ENCODE data around the gene BARX1.

Gene BARX1

DNA sequence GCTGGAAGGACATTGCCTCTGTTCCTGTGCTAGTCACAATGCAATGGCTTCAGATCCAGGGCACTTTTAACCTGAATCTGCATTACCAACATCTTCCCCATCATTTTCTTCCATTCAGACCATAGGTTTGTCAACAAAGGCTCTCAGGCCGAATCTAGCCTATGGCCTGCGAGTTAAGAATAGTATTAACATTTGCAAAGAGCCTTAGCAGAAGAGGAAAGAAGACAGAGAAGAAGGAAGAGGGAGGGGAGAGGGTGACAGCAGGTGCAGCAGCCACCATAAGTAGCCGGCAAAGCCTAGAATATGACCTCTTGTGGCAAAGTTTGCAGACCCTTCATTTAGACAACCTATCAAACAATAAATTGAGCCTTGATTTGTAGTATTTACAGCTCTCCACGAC, 32.6 kb downstream of the BARX1 start:
- H3K27ac ChIP-seq: no peak overlapping the region
- H3K9ac ChIP-seq: no peak overlapping the region
- H3K4me3 ChIP-seq (IDR thresholded peaks at IDR 0.05; ENCODE audit: insufficient read depth, low read depth, low read length): no peak overlapping the region
- H3K4me1 ChIP-seq (ENCODE audit: low read depth, poor library complexity, severe bottlenecking): no peaks in the 10 kb centered on the region
- TF ChIP-seq, protein P1, sequence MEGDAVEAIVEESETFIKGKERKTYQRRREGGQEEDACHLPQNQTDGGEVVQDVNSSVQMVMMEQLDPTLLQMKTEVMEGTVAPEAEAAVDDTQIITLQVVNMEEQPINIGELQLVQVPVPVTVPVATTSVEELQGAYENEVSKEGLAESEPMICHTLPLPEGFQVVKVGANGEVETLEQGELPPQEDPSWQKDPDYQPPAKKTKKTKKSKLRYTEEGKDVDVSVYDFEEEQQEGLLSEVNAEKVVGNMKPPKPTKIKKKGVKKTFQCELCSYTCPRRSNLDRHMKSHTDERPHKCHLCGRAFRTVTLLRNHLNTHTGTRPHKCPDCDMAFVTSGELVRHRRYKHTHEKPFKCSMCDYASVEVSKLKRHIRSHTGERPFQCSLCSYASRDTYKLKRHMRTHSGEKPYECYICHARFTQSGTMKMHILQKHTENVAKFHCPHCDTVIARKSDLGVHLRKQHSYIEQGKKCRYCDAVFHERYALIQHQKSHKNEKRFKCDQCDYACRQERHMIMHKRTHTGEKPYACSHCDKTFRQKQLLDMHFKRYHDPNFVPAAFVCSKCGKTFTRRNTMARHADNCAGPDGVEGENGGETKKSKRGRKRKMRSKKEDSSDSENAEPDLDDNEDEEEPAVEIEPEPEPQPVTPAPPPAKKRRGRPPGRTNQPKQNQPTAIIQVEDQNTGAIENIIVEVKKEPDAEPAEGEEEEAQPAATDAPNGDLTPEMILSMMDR (conservative IDR thresholded peaks at IDR 0.05; ENCODE audit: low read depth, low read length): no peak
- no peak overlapping the region for H3K4me2 ChIP-seq
- H2AFZ ChIP-seq (ENCODE audit: low read depth): no peak overlapping the region
- no peaks in the 10 kb centered on the region for H3K36me3 ChIP-seq (ENCODE audit: insufficient read depth)
- no peaks in the 10 kb centered on the region for H4K20me1 ChIP-seq (ENCODE audit: insufficient read depth)
- H3K79me2 ChIP-seq (ENCODE audit: insufficient read depth, low read depth): no peaks in the 10 kb centered on the region
- H3K27me3 ChIP-seq (ENCODE audit: insufficient read depth, low read depth): no peaks in the 10 kb centered on the region

DNA sequence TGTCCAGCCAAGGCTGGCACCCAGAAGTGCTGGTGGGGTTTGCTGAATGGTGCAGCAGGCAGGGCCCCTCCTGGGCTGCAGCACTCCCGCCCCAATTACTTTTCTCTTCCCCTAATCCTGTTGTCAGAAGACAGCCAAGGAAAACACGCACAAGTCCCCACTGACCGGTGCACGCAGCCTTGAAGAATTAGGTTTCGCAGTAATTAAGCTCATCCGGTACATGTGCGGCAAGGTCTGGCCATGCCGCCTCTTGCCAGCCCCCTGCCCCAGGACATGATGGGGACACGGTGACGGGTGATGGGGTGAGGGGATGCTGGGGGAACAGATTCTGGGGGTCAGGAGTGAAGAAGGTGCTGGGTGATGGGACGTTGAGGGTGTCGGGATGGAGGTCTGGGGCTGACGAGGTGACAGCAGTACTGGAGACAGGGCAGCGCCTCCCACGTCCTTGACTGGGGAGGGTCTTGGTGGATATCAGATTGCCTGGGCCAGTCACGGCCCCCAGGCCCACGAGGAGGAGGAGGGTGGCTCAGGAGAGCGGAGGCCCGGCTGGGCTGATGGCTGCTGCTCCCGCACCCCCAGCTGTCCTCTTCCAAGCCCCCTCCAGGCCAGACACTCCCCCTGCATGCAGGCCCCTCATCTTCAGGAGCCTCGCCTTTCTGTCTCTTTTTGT, 34.9 kb downstream of the BARX1 start:
- no peak overlapping the region for H3K4me2 ChIP-seq
- no peak overlapping the region for H3K4me3 ChIP-seq (IDR thresholded peaks at IDR 0.05; ENCODE audit: insufficient read depth, low read depth, low read length)
- TF ChIP-seq, protein P1 (conservative IDR thresholded peaks at IDR 0.05; ENCODE audit: low read depth, low read length): no peak
- no peaks in the 10 kb centered on the region for H3K4me1 ChIP-seq (ENCODE audit: low read depth, poor library complexity, severe bottlenecking)
- no peak overlapping the region for H3K9ac ChIP-seq
- H3K79me2 ChIP-seq (ENCODE audit: insufficient read depth, low read depth): no peaks in the 10 kb centered on the region
- H4K20me1 ChIP-seq (ENCODE audit: insufficient read depth): no peaks in the 10 kb centered on the region
- no peaks in the 10 kb centered on the region for H3K27me3 ChIP-seq (ENCODE audit: insufficient read depth, low read depth)
- no peak overlapping the region for H2AFZ ChIP-seq (ENCODE audit: low read depth)
- H3K36me3 ChIP-seq (ENCODE audit: insufficient read depth): no peaks in the 10 kb centered on the region
- no peak overlapping the region for H3K27ac ChIP-seq

DNA sequence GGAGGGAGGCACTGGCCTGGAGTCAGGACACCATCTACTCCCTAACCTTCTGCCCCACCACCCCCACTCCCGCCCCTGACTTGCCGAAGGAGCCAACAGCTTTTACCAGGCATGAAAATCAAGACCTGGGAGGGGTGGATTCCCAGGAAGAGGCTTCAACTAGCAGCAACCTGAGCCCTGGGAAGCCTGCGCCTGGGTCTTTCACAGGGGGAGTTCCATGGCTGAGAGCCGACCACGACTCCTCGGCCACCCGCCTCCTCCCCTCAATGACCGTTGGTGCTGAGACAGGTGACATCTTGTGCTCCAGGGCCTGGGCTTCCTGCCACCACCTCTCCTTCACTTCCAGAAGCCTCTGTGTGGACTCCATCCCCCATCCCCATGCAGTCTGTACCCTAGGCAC, 37.1 kb downstream of the BARX1 start:
- Histone ChIP-seq H3K9ac (no peak overlapping the region), H3K36me3 (ENCODE audit: insufficient read depth) (no peaks in the 10 kb centered on the region), H3K4me3 (IDR thresholded peaks at IDR 0.05; ENCODE audit: insufficient read depth, low read depth, low read length) (no peak overlapping the region), H3K27me3 (ENCODE audit: insufficient read depth, low read depth) (no peaks in the 10 kb centered on the region), H3K4me2 (no peak overlapping the region), H2AFZ (ENCODE audit: low read depth) (no peak overlapping the region), H3K4me1 (ENCODE audit: low read depth, poor library complexity, severe bottlenecking) (no peaks in the 10 kb centered on the region), H3K27ac (no peak overlapping the region), H4K20me1 (ENCODE audit: insufficient read depth) (no peaks in the 10 kb centered on the region), H3K79me2 (ENCODE audit: insufficient read depth, low read depth) (no peaks in the 10 kb centered on the region)
- TF ChIP-seq, protein P1 (conservative IDR thresholded peaks at IDR 0.05; ENCODE audit: low read depth, low read length): no peak

DNA sequence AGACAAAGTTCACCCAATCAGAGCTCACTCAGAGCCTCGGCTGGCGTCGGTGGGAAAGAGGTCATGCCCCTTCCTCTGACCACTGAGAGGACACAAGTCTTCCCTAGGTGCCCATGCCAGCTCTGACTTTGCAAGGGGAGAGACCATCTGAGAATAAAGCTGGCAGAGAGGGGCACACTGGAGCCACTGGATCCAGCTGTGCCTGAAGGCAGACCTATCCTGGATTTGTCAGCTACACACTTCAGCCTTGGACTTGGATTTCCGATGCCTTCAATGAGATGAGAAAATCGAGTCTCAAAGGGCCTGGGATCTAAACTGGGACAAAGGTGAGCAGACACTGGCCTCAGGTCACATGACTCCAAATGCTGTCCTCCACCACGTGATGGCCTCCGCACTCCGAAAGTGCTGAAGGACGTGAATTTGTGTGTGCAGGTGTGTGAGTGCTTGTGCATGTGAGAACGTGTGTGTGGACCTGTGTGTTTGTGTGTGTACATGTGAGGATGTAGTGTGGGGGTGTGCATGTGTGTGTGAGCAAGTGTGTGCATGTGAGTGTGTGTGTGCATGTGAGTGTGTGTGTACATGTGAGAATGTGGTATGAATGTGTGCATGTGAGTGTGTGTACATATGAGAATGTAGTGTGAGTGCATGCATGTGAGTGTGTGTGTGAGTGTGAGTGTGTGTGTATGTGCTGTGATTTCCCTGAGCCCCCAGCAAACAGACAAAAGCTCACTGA, 37.9 kb downstream of the BARX1 start:
- TF ChIP-seq, protein P1 (conservative IDR thresholded peaks at IDR 0.05; ENCODE audit: low read depth, low read length): no peak
- H4K20me1 ChIP-seq (ENCODE audit: insufficient read depth): no peaks in the 10 kb centered on the region
- H3K79me2 ChIP-seq (ENCODE audit: insufficient read depth, low read depth): no peaks in the 10 kb centered on the region
- H3K4me2 ChIP-seq: no peak overlapping the region
- H3K4me1 ChIP-seq (ENCODE audit: low read depth, poor library complexity, severe bottlenecking): no peaks in the 10 kb centered on the region
- no peak overlapping the region for H2AFZ ChIP-seq (ENCODE audit: low read depth)
- no peak overlapping the region for H3K9ac ChIP-seq
- no peaks in the 10 kb centered on the region for H3K36me3 ChIP-seq (ENCODE audit: insufficient read depth)
- H3K4me3 ChIP-seq (IDR thresholded peaks at IDR 0.05; ENCODE audit: insufficient read depth, low read depth, low read length): no peak overlapping the region
- H3K27ac ChIP-seq: no peak overlapping the region
- no peaks in the 10 kb centered on the region for H3K27me3 ChIP-seq (ENCODE audit: insufficient read depth, low read depth)
